Activated T-helper 2 cell treated with anti-CD3 and anti-CD28 coated beads, Interferon-gamma antibody, Interleukin-2, Interleukin-4, amounts not matched to agents 10 μg/mL and 5 μg/mL and 100 μg/mL, durations not matched to agents 14 hours and 24 hours and 36 hours (primary cell): ENCODE results near the gene ZC3H7B. TPM values are rescaled to one million over a fixed set of nuclear protein-coding genes. Genes with fewer than 3 reads are reported as not detected.

Experiments used
- DNase-seq: peaks from one replicate; pipeline ENCODE4 v3.0.0; 2021; ENCODE audit warnings: low spot score
- H3K27ac Mint-ChIP-seq: one replicate; pipeline ENCODE4 v1.8.0; 2021; ENCODE audit warnings: mixed read lengths
- H3K27me3 Mint-ChIP-seq: one replicate; pipeline ENCODE4 v1.8.0; 2021; ENCODE audit warnings: low read depth, mixed read lengths
- H3K36me3 Mint-ChIP-seq: one replicate; pipeline ENCODE4 v1.8.0; 2021; ENCODE audit warnings: low read depth, mixed read lengths
- H3K4me1 Mint-ChIP-seq: one replicate; pipeline ENCODE4 v1.8.0; 2021; ENCODE audit warnings: low read depth, mixed read lengths
- H3K4me3 Mint-ChIP-seq: one replicate; pipeline ENCODE4 v1.8.0; 2021; ENCODE audit warnings: low read depth, mild to moderate bottlenecking, moderate library complexity, mixed read lengths
- H3K9me3 Mint-ChIP-seq: one replicate; pipeline ENCODE4 v1.8.0; 2021; ENCODE audit warnings: mixed read lengths
- intact Hi-C: fragments of 100-400 bp; cut with micrococcal nuclease; formaldehyde crosslinking; loops from one replicate; pipeline ENCODE4 v1.15.1; 2023
- total RNA-seq: library from RNA; stranded (reverse); gene quantifications from 2 replicates; pipeline ENCODE4 v1.2.3, GENCODE V29; 2022

The ZC3H7B gene
- total RNA-seq, 1 donor from 2014 or later, result 66.0 TPM

- Mint-ChIP-seq H3K36me3 (no peaks in the 10 kb centered on the region), H3K27me3 (no peaks in the 10 kb centered on the region), H3K9me3 (no peaks in the 10 kb centered on the region), H3K4me1 (peaks cover 18% of the 10 kb centered on the region), H3K27ac (no peak overlapping the region), H3K4me3 (no peak overlapping the region)
- intact Hi-C loops, result no loop called here
- no peak for DNase-seq
These were observed 106.1 kb downstream of the ZC3H7B start for GRCh38 chr22:41407433-41407832.

GRCh38 chr22:41408665-41409064, 107.3 kb downstream of the ZC3H7B start:
- no peak overlapping the region for H3K4me3 Mint-ChIP-seq
- H3K36me3 Mint-ChIP-seq, result no peaks in the 10 kb centered on the region
- DNase-seq, result no peak

More at GRCh38 chr22:41408665-41409064, 107.3 kb downstream of the ZC3H7B start:
- Mint-ChIP-seq H3K27ac (no peak overlapping the region), H3K9me3 (no peaks in the 10 kb centered on the region), H3K4me1 (peaks cover 19% of the 10 kb centered on the region), H3K27me3 (no peaks in the 10 kb centered on the region)
- intact Hi-C loops, result no loop called here

Other genes with a start within 250 kb of the ZC3H7B start
- 66.5 and 68.6 TPM in 2 replicates for gene EP300, start 208.9 kb upstream of the ZC3H7B start, total RNA-seq
- 39.3 and 42.2 TPM in 2 replicates for gene L3MBTL2, start 96.2 kb upstream of the ZC3H7B start, total RNA-seq
- 0.11 and 0.62 TPM in 2 replicates for gene CHADL, start 60.6 kb upstream of the ZC3H7B start, total RNA-seq
- gene RANGAP1, start 15.3 kb upstream of the ZC3H7B start, total RNA-seq, result 189 and 192 TPM in 2 replicates
- gene TEF, start 80.4 kb downstream of the ZC3H7B start, total RNA-seq, result 1.7 and 1.9 TPM in 2 replicates
- gene TOB2, start 145.3 kb downstream of the ZC3H7B start, total RNA-seq, result 41.2 and 44.2 TPM in 2 replicates
- gene PHF5A, start 167.2 kb downstream of the ZC3H7B start, total RNA-seq, result 72.1 and 74.3 TPM in 2 replicates
- gene ACO2, start 167.6 kb downstream of the ZC3H7B start, total RNA-seq, result 94.1 and 96.1 TPM in 2 replicates
- gene POLR3H, start 242.9 kb downstream of the ZC3H7B start, total RNA-seq, result 28.6 and 33.2 TPM in 2 replicates